ENCODE results near the gene AEBP1.

Gene AEBP1

DNA sequence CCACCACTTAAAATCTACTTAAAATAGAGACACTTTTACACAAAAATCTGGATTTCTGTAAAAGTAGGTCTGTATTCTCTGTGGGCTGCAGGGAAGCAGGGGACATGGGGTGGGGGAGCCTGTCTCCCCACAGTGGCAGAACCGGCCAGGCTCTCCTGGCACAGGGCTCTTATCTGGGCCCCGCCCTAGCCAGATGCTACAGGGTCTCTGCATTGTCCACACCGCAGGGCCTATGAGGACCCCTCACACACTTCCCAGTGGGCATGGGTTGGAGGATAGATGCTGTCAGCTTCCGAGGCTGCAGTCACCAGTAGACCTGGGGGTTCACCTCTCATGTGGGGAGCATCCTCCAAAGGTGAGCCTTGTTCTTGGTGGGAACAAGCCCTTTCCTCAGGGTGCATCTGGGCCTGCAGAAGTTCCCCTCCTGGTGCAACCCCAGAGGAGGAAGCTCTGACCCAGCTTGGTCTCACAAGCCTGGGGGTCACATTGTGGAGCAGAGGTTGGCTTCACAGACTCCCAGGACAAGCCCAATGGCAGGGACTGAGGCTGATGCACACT lies 52.4 kb downstream of the AEBP1 start:
- DNase-seq (ENCODE audit: low spot score), result no peak

DNA sequence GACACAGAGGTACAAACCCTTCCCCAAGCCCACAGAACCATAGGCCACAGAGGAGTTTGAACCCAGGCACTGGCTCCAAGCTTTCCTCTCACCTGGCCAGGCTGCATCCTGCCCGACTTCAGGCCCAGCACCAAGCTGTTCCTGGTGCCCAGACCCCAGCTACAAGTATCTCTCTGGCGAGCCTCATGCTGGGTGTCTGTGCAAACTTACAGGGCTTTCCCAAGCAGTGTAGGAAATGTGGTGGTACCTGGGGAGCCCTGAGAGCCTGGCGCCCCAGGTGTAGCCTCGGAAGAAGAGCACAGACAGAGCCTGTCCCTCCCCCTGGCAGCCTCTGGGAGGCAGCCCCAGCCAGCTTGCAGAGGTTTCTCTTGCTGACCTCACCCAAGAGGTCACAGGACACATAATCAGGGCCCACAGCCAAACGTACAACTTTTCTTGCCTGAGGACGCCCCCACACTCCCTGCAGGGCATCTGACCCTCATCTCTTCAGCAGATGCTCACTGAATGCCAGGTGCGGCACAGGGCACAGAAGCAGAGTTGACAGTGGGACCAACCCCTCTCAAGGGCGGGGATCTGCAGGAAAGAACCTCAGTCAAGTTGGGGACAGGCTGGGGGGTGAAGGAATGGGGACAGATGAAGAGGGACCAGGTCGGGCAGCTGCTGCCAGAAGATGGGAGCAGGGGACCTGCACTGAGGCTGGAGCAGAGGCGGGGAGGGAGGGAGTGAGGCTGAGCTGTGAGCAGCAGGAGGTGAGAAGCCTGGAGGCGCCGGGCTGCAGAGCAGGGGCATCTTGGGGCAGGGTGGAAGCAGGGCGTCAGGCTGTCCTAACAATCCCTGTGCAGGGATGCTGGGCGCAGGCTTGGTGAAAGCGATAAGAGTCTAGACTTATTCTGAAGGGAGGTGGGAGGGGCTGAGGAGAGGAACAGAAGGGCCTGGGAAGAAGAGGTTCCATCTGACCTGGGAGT lies 53.3 kb downstream of the AEBP1 start:
- DNase-seq (ENCODE audit: low spot score), result no peak

DNA sequence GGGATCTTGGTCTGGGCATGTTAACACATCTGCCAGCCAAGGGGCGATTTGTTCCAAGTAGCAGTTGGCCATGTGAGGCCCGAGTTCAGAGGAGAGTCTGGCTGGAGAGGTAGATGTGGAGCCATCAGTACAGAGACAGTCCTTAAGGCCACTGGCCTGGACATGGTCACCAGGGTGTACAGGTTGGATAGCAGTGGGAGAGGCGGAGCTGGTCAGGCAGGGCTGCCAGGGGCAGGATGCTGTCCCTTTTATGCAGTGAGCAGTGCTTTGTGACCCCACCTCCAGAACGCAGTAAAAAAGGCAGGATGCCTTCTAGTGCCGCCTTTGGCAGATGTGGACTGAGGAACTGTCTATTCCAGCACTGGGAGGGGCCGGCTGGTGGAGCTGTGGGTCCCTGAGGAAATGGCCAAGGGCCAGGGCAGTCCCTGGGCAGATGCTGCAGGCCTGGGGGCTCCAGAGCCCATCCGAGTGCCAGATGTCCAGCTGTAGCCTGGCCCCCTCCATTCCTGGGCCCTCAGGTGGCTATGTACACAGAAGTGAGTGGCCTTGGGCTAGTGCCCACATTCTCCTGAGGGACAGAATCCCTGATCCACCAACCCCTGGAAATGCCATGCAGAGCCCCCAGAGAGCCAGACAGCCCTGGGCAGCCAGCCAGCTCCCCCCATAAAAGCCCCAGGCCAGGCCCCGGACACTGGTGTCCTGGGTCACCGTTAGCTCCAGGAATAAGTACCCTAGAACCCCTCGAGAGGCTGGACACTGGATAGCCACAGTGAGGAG lies 54.1 kb downstream of the AEBP1 start:
- no peak for DNase-seq (ENCODE audit: low spot score)

- DNase-seq (ENCODE audit: low spot score), result no peak
Measured at GRCh38 chr7:44158873-44159631, 54.9 kb downstream of the AEBP1 start.

GRCh38 chr7:44159824-44160630 lies 55.9 kb downstream of the AEBP1 start:
- no peak for DNase-seq (ENCODE audit: low spot score)

DNA sequence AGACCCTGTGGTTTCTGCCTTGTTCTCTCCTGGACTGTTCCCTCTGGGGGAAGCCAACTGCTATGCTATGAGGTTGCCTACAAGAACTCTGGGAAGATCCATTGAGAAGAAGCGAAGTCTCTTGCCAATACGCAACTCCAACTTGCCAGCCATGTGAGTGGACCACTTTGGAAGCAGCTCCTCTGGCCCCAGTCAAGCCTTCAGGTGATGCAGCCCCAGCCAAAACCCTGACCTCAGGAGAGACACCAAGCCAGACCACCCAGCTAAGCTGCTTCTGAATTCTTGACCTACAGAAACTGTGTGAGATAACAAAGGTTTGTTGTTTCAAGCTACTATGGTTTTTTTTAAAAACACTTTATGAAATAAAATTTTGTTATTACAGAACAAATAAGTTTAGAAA lies 57.2 kb downstream of the AEBP1 start:
- no peak for DNase-seq (ENCODE audit: low spot score)

GRCh38 chr7:44162179-44162578 lies 58.0 kb downstream of the AEBP1 start:
- no peak for DNase-seq (ENCODE audit: low spot score)

GRCh38 chr7:44162785-44163395 lies 58.7 kb downstream of the AEBP1 start:
- no peak for DNase-seq (ENCODE audit: low spot score)

DNA sequence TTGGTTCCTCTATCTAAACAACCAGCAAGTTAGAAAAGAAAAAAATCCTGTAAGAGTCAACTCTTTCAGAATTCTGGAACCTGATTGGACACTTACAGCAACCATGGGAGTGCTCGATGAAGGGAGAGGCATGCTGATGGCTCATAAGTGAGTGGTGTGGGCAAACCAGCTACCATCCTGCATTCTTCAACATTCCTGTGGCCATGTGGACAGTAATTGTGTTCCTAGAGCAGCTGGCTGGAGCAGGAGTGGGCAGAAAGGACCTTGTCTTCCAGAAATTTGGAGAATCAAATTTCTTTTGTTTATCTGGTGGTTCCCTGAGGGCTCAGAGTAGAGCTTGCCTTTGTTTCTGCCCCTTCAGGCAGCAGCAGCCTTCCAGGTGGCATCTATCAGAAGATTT lies 59.4 kb downstream of the AEBP1 start:
- no peak for DNase-seq (ENCODE audit: low spot score)

All from kidney capillary endothelial cell (primary cell).